T follicular helper cell (primary cell): ENCODE results near the gene CCDC137.

Experiments
- DNase-seq: peaks from one replicate; pipeline ENCODE4 v3.0.0-alpha.2; 2020; ENCODE audit warnings: low read depth

CCDC137 gene

DNA sequence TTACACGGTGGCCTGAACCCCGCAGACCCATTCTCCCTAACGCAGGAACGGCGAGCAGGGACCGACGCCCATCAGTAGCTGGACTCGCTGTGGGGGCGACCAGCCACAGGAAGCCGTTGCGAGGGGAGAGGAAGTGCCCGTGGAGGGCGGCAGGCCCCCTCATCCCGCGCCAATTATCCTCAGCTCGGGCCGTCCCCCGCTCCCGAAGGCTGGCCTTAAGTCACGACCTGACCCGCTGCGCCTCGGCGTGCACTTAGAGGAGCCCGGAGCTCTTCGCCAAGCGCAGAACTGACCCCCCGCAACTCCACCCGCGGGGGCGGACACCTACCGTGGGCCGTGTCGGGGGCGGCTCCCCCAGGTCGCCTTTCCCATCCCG is 16.7 kb downstream of the CCDC137 start:
- DNase-seq = no peak

DNA sequence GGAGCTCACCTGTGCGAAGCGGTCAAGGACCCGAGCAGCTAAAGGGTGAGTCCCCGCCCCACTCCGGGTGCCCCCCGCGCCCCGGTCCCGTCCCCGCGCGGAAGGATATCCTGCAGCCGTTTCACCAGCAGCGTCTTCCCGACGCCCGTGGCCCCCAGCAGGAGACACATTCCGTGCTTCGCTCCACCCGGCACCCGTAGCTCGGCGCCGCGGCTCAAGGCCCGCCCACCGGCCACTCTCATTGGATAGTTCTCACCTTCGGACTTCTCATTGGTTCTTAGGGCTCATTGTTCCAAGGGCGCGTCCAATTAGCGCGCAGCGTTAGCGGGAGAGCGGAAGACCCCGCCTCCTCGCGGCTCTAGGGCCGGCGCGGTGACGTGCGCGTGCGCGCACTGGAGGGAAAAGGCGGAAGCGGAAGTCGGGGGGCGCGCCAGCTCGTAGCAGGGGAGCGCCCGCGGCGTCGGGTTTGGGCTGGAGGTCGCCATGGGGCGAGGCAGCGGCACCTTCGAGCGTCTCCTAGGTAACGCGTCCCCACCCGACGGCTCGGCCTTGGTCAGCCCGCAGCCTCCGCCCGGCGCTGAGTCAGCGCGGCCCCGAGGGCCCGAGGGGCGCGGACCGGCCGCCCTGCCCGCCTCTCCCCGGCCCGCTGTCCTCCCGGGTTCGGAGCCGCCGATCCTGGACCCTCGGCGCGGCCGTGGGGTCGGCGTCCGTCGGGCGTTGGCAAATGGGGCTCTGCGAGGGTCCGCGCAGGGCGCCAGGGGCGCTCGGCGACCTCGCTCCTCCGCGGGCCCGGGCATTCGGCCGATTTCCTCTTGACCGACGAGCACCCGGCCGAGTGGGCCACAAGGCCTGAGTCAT is 17.3 kb downstream of the CCDC137 start, which contains the start of the genes ARL16 and HGS:
Gene ARL16, minus strand, starts transcription at position 214 of the 858 bp plus-strand sequence. Its CDS starts 44 bp downstream, at position 170.
Gene HGS, plus strand, starts transcription at position 428 of the 858 bp plus-strand sequence. Its CDS starts 56 bp downstream, at position 484.
- peak; percentile 96 for DNase-seq

DNA sequence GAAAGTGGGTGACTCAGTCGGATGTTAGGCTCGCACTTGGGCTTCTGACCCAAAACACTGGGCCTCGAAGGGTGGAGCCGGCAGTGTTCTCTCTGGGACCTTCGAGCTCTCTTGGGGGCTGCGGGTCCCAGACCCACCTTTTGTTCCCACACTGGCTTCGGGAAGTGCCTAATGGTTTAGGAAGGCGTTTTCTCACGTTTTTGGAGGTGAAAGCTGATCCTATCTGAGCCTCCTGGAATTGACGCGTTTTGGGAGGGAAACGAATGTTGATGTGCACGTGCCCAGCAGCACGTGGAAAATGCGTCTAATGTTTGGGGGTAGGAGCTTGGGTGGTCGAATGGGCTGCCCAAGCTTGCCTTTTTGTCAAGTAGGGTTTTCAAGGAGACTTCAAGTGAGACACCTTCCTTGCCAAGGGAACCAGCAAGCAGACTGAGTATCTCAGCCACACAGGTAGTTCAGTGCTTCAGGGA is 17.9 kb downstream of the CCDC137 start:
- DNase-seq = no peak

DNA sequence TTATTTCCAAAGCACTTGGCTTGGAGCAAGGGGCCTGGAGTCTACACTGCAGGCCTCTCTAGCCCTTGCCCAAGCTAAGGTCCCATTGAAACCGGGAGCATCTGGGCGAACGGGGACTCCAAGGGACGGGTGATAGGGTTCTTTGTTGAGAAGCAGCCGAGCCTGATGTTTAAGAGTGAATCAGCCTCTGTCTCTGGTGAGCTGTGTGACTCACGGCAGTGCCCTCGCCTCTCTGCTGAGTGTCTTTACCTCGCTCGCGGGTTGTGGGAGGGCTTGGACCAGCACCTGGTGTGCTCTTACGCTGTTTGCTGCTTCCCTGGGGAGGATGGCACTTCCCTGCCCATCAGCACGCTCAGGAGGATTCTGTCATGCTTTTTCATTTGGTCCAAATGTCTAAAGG is 18.6 kb downstream of the CCDC137 start:
- no peak for DNase-seq

DNA sequence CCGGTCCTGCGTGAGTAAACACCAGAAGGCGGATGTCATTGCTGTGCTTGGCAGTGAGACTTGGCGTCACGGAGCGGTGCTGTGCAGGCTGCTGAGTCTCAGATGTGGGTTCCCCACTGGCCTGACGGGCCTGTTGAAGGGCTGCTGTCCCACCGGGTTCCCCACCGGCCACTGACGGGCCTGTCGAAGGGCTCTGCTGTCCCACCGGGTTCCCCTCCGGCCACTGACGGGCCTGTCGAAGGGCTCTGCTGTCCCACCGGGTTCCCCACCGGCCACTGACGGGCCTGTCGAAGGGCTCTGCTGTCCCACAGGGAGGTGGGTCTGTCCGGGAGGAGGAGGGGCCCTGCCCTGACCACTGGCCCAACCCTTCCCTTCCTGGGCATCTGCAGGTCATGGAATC is 20.1 kb downstream of the CCDC137 start:
- DNase-seq = no peak

DNA sequence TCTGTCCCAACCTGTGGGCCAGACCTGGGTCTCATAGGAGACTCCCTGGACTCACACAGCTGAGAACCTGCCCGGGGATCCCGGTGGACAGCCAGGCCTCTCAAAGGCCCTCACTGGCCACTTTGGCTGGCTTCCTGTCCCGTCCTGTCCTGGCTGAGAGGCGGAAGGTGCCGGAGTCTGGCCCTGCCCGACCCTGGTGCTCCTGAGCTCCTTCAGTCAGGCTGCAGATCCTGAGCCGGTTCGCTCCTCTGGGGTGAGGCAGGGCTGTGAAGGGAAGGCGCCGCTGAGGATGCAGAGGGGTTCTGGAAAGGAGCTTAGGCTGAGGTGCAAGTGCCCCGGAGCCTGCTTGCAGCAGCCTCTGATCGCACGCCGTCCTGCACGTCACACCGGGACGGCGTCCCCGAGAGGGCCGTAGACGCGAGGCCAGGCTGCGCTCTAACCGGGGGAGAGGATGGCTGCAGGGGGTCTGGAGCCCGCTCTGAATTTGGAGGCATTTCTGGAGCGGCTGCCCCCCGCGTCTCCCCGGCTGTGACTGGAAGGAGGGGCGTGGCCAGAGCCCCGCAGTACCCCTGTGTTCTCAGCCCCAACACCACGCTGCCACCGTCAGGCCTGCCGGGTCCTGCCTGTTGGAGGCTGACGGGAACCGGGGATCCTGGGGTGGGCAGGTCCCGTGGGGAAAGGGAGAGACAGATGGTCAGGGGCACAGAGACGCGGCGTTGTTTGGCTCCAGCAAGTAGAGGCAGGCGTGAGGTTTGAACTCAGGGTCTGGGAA is 21.4 kb downstream of the CCDC137 start:
- no peak for DNase-seq

DNA sequence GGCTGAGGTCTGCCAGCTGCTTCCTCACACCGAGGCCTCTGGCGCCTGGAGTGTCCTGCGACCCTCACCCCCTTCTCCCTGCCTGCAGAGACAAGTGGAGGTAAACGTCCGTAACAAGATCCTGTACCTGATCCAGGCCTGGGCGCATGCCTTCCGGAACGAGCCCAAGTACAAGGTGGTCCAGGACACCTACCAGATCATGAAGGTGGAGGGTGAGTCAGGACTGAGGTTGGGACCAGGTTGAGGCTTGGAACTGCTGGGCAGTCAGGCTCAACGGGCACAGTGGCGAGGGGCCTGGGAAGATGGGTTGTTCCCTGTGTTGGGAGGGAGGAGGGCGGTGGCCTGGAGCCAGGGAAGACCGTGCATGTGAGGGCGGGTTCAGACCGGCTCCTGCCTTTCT is 22.1 kb downstream of the CCDC137 start:
- no peak for DNase-seq

DNA sequence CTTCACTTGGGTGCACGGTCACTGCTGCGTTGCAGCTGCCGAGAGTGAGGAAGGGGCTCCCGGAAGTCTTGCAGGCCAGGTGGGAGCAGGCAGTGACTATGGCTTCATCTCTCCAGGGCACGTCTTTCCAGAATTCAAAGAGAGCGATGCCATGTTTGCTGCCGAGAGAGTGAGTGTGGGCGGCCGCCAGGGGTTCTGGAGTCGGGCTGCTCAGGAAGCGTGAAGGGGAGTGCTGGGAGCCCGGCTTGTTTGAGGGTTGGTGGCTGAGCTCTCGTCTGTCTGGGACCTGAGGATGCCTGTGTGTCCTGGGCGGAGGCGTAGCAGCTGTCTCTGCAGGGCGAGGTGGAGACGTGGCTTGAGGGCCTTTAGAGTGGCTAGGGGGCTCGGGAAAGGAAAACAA is 23.5 kb downstream of the CCDC137 start:
- DNase-seq = no peak

DNA sequence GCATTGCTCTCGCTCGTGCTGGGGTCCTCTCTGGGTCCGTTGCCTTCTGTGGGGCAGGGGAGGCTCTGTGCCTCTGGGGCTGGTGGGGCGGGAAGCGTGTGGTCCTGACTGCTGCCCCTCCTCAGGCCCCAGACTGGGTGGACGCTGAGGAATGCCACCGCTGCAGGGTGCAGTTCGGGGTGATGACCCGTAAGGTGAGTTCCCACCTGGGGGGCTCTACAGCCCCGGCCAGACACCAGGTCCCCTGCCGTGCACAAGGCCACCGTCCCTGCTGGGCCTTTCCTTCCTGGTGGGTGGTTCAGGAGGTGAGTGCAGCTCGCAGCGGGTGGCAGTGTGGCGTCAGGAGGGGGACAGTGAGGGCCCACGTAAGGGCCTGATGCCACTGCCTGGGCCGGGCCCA is 24.0 kb downstream of the CCDC137 start:
- no peak for DNase-seq

DNA sequence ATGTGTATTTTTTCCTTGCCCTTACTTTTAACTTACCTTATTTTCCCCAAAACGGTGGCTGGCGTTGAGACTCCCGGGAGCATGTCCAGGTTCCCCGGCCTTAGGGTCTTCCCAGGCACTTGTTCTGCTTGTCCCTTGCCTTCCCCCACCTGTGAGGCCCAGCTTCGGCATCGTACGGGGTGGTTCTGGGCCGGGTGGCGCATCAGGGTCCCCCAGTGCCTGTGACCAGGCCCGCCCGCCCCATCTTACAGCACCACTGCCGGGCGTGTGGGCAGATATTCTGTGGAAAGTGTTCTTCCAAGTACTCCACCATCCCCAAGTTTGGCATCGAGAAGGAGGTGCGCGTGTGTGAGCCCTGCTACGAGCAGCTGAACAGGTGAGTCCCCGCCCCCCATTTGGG is 24.7 kb downstream of the CCDC137 start:
- no peak for DNase-seq

DNA sequence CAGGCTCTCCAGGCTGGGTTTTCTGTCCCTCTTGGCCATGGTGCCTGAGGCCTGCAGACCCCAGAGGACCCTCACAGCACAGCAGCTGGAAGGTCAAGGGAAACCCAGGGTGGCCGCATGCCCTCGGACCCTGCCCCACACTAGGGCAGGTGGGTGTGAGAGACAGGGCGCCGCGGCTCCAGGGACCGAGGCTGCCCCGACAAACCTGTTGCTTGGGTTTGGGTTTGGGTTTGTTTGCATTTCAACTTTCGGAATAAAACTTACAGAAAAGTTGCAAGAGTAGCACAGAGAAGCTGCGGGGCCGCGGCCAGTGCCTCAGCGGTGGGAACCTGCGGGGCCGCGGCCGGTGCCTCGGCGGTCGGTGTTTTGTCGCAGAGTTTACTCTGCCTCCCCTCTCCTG is 25.1 kb downstream of the CCDC137 start:
- DNase-seq = no peak

DNA sequence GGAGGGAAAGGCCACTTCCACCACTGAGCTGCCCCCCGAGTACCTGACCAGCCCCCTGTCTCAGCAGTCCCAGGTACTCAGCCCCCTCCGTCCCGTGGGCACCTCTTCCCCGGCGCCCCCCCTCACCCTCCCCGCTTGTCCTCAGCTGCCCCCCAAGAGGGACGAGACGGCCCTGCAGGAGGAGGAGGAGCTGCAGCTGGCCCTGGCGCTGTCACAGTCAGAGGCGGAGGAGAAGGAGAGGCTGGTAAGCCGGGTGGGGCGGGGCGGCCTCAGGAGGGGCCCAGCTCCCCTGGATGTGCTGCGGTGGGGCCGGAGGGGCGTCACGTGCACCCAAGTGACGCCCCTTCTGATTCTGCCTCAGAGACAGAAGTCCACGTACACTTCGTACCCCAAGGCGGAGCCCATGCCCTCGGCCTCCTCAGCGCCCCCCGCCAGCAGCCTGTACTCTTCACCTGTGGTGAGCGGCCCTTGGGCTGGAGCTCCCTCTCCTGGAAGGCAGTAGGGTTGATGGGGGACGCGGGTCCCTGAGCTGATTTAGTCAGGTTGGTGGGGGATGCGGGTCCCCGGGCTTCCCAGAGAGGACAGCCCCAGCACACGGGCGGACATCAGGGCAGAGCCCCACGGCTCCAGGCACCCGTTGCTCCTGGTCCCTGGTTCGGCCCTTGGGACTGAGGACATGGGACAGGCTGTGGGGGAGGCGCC is 27.1 kb downstream of the CCDC137 start:
- DNase-seq = no peak

DNA sequence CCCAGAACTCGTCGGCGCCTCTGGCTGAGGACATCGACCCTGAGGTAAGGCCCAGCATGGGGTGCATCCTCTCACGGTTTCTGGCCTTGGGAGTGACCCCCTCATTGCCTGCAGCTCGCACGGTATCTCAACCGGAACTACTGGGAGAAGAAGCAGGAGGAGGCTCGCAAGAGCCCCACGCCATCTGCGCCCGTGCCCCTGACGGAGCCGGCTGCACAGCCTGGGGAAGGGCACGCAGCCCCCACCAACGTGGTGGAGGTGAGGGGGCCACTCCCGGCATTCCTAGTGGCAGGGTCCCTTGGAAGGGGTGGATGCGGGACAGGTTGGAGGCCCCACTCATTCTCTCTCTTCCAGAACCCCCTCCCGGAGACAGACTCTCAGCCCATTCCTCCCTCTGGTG is 28.3 kb downstream of the CCDC137 start:
- no peak for DNase-seq

DNA sequence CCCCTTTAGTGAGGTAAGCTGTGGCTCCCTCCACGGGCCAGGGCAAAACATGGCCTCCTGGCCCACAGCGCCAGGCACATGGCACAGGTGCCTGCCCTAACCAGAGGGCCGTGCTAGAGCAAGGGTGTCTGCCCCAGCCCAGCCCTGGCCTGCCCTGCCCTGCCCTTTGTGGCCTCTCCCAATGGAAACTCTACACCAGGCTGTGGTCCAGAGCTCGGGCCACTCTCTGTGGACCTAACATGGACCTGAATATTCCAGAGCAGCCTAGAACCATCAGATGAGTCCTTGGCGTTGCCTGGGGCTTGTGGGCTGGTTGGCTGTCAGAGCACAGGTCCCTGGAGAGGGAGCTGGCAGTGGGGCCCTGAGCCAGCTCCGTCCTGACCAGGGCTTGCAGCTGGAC is 28.7 kb downstream of the CCDC137 start:
- no peak for DNase-seq

DNA sequence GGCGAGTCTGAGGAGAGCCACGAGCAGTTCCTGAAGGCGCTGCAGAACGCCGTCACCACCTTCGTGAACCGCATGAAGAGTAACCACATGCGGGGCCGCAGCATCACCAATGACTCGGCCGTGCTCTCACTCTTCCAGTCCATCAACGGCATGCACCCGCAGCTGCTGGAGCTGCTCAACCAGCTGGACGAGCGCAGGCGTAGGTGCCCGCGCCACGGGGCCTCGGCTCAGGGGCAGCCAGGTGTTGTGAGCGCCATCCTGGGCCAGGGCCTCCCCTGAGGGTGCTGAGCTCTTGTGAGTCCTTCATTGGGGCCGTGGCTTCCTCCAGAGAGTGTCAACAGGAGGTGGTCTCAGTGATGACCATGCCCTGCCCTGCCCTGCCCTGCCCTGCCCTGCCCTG is 29.3 kb downstream of the CCDC137 start:
- DNase-seq = no peak

DNA sequence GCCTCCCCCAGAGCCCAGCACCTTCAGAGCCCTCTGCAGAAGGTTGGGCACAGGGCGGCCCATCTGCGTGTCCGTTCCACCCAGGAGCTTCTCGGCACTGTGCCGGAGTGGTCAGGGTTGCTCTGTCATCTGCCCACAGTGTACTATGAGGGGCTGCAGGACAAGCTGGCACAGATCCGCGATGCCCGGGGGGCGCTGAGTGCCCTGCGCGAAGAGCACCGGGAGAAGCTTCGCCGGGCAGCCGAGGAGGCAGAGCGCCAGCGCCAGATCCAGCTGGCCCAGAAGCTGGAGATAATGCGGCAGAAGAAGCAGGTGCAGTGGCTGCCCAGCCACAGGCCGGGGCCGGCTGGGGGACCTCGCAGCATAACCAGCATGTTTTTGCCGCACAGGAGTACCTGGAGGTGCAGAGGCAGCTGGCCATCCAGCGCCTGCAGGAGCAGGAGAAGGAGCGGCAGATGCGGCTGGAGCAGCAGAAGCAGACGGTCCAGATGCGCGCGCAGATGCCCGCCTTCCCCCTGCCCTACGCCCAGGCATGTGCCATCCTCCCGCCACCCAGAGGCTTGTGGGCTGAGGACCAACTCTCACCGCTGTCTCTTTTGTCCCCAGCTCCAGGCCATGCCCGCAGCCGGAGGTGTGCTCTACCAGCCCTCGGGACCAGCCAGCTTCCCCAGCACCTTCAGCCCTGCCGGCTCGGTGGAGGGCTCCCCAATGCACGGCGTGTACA is 29.8 kb downstream of the CCDC137 start:
- DNase-seq = no peak

DNA sequence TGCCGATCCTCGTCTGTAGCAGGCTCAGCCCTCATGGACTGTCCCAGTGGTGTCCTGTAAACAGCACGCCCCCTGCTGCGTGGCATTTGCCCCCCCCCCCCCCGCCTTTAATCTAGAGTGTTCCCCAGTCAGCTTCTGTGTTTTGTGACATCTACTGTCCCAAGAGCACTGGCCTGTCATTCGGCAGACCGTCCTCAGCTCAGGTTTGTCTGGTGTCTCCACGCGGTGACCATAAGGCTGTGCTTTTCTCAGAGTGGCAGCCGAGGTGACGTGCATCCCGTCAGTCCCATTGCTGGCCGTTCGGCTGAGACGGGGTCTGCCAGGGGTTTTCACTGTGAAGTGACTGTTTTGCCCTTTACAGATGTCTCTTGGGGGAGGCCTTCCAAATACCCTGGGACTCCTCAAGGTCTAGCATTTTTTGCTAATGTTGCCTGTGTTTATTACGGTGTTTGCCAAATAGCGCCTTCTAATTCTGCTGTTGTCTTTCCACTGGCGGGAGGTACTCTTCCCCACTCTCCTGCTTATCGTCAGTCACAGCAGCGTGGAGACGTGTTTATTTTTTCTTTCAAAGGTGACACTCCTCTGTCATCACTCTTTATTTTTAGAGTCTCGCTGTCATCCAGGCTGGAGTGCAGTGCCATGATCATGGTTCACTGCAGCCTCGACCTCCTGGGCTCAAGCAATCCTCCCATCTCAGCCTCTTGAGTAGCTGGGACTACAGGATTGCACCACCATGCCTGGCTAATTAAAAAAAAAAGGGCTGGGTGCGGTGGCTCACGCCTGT is 30.9 kb downstream of the CCDC137 start:
- DNase-seq = no peak

DNA sequence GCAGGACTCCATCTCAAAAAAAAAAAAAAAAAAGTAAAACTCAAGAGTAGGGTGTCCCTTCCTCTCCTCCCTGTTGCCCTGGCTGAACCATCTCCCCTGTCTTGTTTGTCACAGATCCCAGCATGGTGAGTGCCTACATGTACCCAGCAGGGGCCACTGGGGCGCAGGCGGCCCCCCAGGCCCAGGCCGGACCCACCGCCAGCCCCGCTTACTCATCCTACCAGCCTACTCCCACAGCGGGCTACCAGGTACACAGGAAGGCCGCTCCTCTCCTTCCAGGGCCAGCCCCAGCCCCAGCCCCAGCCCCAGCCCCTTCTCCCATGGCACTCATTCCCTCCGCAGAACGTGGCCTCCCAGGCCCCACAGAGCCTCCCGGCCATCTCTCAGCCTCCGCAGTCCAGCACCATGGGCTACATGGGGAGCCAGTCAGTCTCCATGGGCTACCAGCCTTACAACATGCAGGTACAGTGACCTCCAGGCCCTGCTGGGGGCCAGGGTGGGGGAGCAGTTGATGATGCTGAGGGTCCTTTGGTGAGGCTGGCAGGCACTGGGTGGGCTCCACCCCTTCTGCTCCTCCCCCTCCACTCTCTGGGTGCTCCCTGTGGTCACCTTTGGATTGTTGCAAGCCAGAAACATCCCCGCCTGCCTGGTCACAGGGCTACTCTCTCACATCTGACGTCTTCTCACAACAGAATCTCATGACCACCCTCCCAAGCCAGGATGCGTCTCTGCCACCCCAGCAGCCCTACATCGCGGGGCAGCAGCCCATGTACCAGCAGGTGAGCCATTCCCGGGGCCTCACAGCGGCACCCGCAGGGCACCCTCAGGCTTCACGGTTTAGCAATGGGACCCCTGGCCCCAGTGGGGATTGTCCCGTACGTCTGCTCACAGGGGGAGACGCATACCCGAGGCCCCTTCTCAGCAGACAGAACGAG is 34.1 kb downstream of the CCDC137 start:
- DNase-seq = no peak

DNA sequence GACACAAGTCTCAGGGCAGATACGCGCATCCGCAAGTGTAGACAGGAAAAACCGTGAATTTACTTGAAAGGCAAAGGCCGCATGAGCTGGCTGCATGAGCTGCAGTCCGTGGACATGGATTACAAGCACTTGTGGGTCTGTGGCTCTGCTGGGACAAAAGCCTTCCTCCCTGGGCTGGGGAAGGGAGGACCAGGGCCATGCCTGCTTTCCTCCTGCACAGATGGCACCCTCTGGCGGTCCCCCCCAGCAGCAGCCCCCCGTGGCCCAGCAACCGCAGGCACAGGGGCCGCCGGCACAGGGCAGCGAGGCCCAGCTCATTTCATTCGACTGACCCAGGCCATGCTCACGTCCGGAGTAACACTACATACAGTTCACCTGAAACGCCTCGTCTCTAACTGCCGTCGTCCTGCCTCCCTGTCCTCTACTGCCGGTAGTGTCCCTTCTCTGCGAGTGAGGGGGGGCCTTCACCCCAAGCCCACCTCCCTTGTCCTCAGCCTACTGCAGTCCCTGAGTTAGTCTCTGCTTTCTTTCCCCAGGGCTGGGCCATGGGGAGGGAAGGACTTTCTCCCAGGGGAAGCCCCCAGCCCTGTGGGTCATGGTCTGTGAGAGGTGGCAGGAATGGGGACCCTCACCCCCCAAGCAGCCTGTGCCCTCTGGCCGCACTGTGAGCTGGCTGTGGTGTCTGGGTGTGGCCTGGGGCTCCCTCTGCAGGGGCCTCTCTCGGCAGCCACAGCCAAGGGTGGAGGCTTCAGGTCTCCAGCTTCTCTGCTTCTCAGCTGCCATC is 34.9 kb downstream of the CCDC137 start:
- DNase-seq = no peak
